Tibial nerve (tissue), 4 donors: ENCODE measurements around the gene FAAP24.

Source experiments
- EP300 ChIP-seq, 2 donors: sonication (generic); formaldehyde crosslinking; IDR thresholded peaks; one replicate each; pipeline ENCODE4 v1.6.1; 2017; ENCODE audit warnings: antibody characterized with exemption in 2 of 2, mild to moderate bottlenecking in 1 of 2
- POLR2A ChIP-seq, 2 donors: fragments of 450-650 bp; IDR thresholded peaks; one replicate each; pipeline ENCODE4 v1.6.1; 2017; ENCODE audit warnings: antibody characterized with exemption in 2 of 2, mild to moderate bottlenecking in 2 of 2, moderate library complexity in 2 of 2
- TF ChIP-seq, protein P1 (sequence below), 5 experiments: fragments of 200-600 bp in 3 of 5; fragments of 450-650 bp in 2 of 5; sonication (generic) in 3 of 5; IDR thresholded peaks; one replicate each; pipeline ENCODE4 v1.5.1; 2016 to 2019; ENCODE audit warnings: antibody characterized with exemption in 5 of 5, mild to moderate bottlenecking in 3 of 5, moderate library complexity in 2 of 5

DNA sequence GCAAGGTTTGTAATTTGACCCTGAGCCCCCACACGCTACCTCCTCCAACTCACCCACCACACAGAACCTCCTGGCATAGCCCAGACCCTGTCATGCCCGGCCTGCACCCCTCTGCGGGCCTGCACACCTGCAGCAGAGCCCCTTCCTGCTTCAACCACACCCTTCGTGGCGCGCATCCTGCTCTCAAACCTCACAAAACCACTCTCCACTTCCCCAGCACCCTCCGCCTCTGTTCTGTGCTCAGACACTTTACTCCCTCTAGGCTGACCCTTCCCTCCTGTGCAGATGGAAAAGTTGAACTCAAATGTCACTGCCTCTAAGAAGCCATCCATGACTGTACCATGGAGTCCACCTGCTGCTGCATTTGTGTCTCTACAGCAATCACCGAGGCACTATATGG is 28.5 kb downstream of the FAAP24 start:
- no peak for TF ChIP-seq POLR2A (IDR thresholded peaks at IDR 0.05)
- TF ChIP-seq, protein P1, sequence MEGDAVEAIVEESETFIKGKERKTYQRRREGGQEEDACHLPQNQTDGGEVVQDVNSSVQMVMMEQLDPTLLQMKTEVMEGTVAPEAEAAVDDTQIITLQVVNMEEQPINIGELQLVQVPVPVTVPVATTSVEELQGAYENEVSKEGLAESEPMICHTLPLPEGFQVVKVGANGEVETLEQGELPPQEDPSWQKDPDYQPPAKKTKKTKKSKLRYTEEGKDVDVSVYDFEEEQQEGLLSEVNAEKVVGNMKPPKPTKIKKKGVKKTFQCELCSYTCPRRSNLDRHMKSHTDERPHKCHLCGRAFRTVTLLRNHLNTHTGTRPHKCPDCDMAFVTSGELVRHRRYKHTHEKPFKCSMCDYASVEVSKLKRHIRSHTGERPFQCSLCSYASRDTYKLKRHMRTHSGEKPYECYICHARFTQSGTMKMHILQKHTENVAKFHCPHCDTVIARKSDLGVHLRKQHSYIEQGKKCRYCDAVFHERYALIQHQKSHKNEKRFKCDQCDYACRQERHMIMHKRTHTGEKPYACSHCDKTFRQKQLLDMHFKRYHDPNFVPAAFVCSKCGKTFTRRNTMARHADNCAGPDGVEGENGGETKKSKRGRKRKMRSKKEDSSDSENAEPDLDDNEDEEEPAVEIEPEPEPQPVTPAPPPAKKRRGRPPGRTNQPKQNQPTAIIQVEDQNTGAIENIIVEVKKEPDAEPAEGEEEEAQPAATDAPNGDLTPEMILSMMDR (IDR thresholded peaks at IDR 0.05): no peak
- no peak for TF ChIP-seq EP300 (IDR thresholded peaks at IDR 0.05)
